Measurements from ENCODE around the gene SNTB2. TPM values are rescaled to one million over a fixed set of nuclear protein-coding genes. Genes with fewer than 3 reads are reported as not detected.

Gene SNTB2
- total RNA-seq, 2 donors from 2014 or later: 33.7 to 53.0 TPM

DNA sequence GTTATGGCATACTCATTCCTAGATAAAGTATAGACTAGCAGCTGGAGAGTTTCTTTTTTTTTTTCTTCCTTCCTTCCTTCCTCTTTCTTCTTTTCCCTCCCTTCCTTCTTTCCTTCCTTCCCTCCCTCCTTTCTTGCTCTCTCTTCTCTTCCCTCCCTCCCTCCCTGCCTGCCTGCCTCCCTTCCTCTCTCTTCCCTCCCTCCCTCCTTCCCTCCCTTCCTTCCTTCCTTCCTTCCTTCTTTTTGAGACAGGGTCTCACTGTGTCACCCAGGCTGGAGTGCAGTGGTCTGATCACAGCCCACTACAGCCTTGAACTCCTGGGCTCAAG is 7.0 kb upstream of the SNTB2 start:
- no peak overlapping the region for H3K4me3 ChIP-seq
- peak overlapping the region; percentile 42 to 46 for H3K27ac ChIP-seq
- intact Hi-C loops (cut with DNase I): loop anchor here (10.0 kb wide), 1 partner anchor 65 kb away; no protein-coding TSS in a partner anchor
- H3K27me3 ChIP-seq (replicated peaks; ENCODE audit: insufficient read depth): no peaks in the 10 kb centered on the region
- H3K9me3 ChIP-seq: no peaks in the 10 kb centered on the region
- H3K36me3 ChIP-seq: no peaks in the 10 kb centered on the region
- TF ChIP-seq POLR2AphosphoS5 (IDR thresholded peaks at IDR 0.05) (no peak), POLR2A (IDR thresholded peaks at IDR 0.05) (no peak)
- TF ChIP-seq, protein P1, sequence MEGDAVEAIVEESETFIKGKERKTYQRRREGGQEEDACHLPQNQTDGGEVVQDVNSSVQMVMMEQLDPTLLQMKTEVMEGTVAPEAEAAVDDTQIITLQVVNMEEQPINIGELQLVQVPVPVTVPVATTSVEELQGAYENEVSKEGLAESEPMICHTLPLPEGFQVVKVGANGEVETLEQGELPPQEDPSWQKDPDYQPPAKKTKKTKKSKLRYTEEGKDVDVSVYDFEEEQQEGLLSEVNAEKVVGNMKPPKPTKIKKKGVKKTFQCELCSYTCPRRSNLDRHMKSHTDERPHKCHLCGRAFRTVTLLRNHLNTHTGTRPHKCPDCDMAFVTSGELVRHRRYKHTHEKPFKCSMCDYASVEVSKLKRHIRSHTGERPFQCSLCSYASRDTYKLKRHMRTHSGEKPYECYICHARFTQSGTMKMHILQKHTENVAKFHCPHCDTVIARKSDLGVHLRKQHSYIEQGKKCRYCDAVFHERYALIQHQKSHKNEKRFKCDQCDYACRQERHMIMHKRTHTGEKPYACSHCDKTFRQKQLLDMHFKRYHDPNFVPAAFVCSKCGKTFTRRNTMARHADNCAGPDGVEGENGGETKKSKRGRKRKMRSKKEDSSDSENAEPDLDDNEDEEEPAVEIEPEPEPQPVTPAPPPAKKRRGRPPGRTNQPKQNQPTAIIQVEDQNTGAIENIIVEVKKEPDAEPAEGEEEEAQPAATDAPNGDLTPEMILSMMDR (IDR thresholded peaks at IDR 0.05): no peak
- no peak for DNase-seq (ENCODE audit: low spot score)
- H3K4me1 ChIP-seq (replicated peaks): peaks cover 4% of the 10 kb centered on the region

DNA sequence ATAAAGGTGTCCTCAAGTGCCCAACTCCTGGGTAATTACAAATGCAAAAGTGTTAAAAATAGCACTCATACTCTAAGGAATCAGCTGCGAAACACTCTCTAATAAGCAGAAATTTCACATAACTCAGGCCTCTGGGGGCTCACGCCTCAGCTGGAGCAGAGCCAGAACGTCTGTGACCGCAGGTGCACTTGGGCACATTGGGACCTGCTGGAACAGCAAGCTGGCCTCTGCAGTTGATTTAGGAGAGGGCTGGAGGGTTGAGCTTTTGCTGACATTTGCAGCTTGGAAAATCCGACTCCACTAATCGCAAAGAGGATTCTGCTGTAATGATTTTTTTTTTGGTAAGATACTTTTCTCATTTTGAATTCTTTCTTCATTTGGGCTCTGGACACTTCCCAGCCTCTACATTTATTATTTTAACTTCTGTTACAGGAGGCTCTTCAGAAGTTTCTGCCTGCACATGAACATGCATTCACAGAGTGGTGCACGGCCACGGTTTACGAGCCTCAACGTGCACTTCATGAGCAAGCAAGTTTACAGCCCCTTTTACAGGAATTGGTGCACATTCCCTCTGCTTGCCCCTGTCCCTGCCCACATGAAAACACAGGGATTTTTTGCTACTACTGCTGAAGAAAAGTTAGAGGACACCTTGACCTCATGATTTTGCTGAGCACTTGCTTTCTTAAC is 4.1 kb upstream of the SNTB2 start:
- Histone ChIP-seq H3K4me3 (no peak overlapping the region), H3K27me3 (replicated peaks; ENCODE audit: insufficient read depth) (no peaks in the 10 kb centered on the region), H3K27ac (peak overlapping the region; percentile 7 to 9), H3K36me3 (no peaks in the 10 kb centered on the region), H3K9me3 (no peaks in the 10 kb centered on the region), H3K4me1 (replicated peaks) (peaks cover 8% of the 10 kb centered on the region)
- peak; percentile 56 for DNase-seq (ENCODE audit: low spot score)
- TF ChIP-seq POLR2AphosphoS5 (IDR thresholded peaks at IDR 0.05): peak; percentile 54
- TF ChIP-seq POLR2A (IDR thresholded peaks at IDR 0.05): no peak
- 12% methylated on average over 10 of the region's 10 CpGs for whole genome bisulfite sequencing
- intact Hi-C loops (cut with DNase I): loop anchor here (10.0 kb wide), 1 partner anchor 62 kb away; no protein-coding TSS in a partner anchor

DNA sequence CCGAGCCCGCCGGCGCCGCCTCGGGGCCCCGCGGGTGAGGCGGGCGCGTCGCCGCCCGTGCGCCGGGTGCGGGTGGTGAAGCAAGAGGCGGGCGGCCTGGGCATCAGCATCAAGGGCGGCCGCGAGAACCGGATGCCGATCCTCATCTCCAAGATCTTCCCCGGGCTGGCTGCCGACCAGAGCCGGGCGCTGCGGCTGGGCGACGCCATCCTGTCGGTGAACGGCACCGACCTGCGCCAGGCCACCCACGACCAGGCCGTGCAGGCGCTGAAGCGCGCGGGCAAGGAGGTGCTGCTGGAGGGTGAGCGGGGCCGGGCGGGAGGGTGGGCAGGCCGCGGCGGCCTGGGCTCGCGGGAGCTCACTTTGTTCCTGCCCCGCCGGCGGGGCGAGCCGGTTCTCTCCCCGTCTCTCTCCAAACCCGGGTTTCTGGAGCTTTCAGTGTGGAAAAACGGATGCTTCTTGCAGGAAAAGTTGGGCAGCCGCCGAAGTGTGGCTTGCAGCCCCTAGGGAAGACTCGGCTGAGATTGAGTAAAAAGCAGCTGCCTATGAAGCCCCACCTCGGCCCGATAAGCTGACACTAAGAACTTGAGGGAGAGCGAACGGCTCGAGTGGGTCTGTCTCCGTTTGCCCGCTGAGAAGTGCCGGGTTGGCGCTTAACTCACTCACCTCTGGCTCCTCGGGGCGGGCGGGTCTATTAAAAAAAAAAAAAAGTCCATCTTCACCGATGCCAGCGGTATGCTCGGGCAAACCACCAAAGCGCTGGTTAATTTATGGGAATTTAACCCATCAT is 677 bp downstream of the SNTB2 start:
- peaks cover 4% of the 10 kb centered on the region for H3K4me1 ChIP-seq (replicated peaks)
- under 1% methylated on average over 46 of the region's 76 CpGs for WGBS
- H3K9me3 ChIP-seq: no peaks in the 10 kb centered on the region
- peak; percentile 48 for DNase-seq (ENCODE audit: low spot score)
- H3K4me3 ChIP-seq: peak overlapping the region; percentile 80 to 87
- H3K27me3 ChIP-seq (replicated peaks; ENCODE audit: insufficient read depth): no peaks in the 10 kb centered on the region
- no peaks in the 10 kb centered on the region for H3K36me3 ChIP-seq
- intact Hi-C loops (cut with DNase I): loop anchor here (2.0 to 10.0 kb wide), 2 partner anchors 55 to 57 kb away; partner anchors contain the start of genes CHTF8 and UTP4
- peak overlapping the region; percentile 86 for H3K27ac ChIP-seq
- TF ChIP-seq POLR2AphosphoS5 (IDR thresholded peaks at IDR 0.05) (no peak), POLR2A (IDR thresholded peaks at IDR 0.05) (no peak)
- TF ChIP-seq, protein P1 (IDR thresholded peaks at IDR 0.05): no peak

DNA sequence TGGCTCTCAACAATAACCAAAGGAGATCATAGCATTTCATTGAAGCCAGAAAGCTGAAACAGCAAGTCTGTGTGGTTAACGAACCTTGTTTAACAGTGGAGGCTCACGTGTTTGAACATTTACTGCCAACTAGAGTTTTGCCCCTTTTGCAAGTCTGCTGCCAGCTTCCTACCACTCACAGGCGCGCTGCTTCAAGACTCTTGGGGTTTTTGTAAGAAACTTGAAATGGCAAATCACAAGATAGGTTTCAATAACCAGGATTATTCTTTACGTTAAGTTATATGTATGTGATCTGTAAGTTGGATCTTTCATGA is 1.2 kb downstream of the SNTB2 start:
- intact Hi-C loops (cut with DNase I): loop anchor here (2.0 to 10.0 kb wide), 2 partner anchors 55 to 57 kb away; partner anchors contain the start of genes CHTF8 and UTP4
- peak; percentile 39 for DNase-seq (ENCODE audit: low spot score)

DNA sequence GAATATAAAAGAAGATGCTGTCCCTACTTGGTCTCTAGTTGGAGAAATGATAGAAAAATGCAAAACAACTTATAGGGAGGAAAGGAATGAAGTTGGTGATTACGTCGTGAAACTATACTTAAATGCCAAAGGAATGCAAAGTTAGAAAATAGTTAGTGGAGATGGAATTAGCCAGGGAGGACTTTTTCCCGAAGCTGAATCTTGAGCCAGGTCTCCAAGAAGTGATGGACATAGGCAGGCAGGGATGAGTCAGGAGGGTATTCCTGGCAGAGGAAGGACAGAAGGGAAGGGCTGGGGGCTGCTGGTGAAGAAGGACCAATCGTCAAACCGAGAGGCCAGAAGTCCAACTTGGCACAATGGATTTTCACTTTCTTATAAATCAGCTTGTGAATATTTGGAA is 1.8 kb downstream of the SNTB2 start:
- peak overlapping the region in 1 of 2 donors; percentile 86 for H3K27ac ChIP-seq
- H3K4me1 ChIP-seq (replicated peaks): peaks cover 6% of the 10 kb centered on the region
- 6% methylated on average over 5 of the region's 5 CpGs for WGBS
- DNase-seq (ENCODE audit: low spot score): no peak
- H3K4me3 ChIP-seq: peak overlapping the region; percentile 80 to 87
- no peaks in the 10 kb centered on the region for H3K9me3 ChIP-seq
- H3K36me3 ChIP-seq: no peaks in the 10 kb centered on the region
- intact Hi-C loops (cut with DNase I): loop anchor here (2.0 to 10.0 kb wide), 2 partner anchors 56 kb away; partner anchors contain the start of genes CHTF8 and UTP4
- no peaks in the 10 kb centered on the region for H3K27me3 ChIP-seq (replicated peaks; ENCODE audit: insufficient read depth)
- no peak for TF ChIP-seq POLR2A (IDR thresholded peaks at IDR 0.05)
- TF ChIP-seq, protein P1 (IDR thresholded peaks at IDR 0.05): no peak
- no peak for TF ChIP-seq POLR2AphosphoS5 (IDR thresholded peaks at IDR 0.05)

More for the DNA sequence above, 1.2 kb downstream of the SNTB2 start:
- no peak for TF ChIP-seq POLR2A (IDR thresholded peaks at IDR 0.05)
- peak; percentile 46 for TF ChIP-seq POLR2AphosphoS5 (IDR thresholded peaks at IDR 0.05)
- Histone ChIP-seq H3K36me3 (no peaks in the 10 kb centered on the region), H3K4me1 (replicated peaks) (peaks cover 4% of the 10 kb centered on the region), H3K27me3 (replicated peaks; ENCODE audit: insufficient read depth) (no peaks in the 10 kb centered on the region), H3K4me3 (peak overlapping the region; percentile 80 to 87), H3K9me3 (no peaks in the 10 kb centered on the region), H3K27ac (peak overlapping the region; percentile 86)
- WGBS: under 1% methylated on average over 5 of the region's 5 CpGs

Data from prostate gland (tissue), 2 donors.